WTC11 (cell line): ENCODE results near the gene UBE3C. TPM values are rescaled to one million over a fixed set of nuclear protein-coding genes. Genes with fewer than 3 reads are reported as not detected.

Source experiments
- ATAC-seq: fragments of 200-7000 bp; cut with Tn5 transposase; 2 replicates; pipeline ENCODE4 v1.10.0; 2021; ENCODE audit warnings: mild to moderate bottlenecking, moderate library complexity
- CTCF ChIA-PET: fragments of 300-600 bp; sonication (Branson Sonifier 250); formaldehyde crosslinking; loops from one replicate; lab custom pipeline; 2021; ENCODE audit warnings: antibody characterized with exemption; lab: Charles Lee
- POLR2A ChIA-PET: fragments of 350-600 bp; sonication (Branson Sonifier 250); formaldehyde crosslinking; loops from one replicate; lab custom pipeline; 2021; ENCODE audit warnings: antibody characterized with exemption; lab: Charles Lee
- DNase-seq: peaks from one replicate; pipeline ENCODE4 v3.0.0; 2021; ENCODE audit warnings: low spot score
- H3K27ac Mint-ChIP-seq: 2 replicates; pipeline ENCODE4 v1.8.0; 2021; ENCODE audit warnings: mixed read lengths
- H3K27me3 Mint-ChIP-seq: 2 replicates; pipeline ENCODE4 v1.8.0; 2021; ENCODE audit warnings: low read depth, mild to moderate bottlenecking, moderate library complexity, mixed read lengths
- H3K36me3 Mint-ChIP-seq: 2 replicates; pipeline ENCODE4 v1.8.0; 2021; ENCODE audit warnings: mixed read lengths
- H3K4me1 Mint-ChIP-seq: 2 replicates; pipeline ENCODE4 v1.8.0; 2022; ENCODE audit warnings: mixed read lengths
- H3K4me3 Mint-ChIP-seq: 2 replicates; pipeline ENCODE4 v1.8.0; 2021; ENCODE audit warnings: mild to moderate bottlenecking, moderate library complexity, mixed read lengths
- H3K9me3 Mint-ChIP-seq: 2 replicates; pipeline ENCODE4 v1.8.0; 2021; ENCODE audit warnings: mixed read lengths
- AFF4 ChIP-seq: sonication (generic); formaldehyde crosslinking; IDR thresholded peaks from 2 replicates; pipeline ENCODE4 v1.8.1; 2023; ENCODE audit warnings: mild to moderate bottlenecking, missing genetic modification reagents, borderline replicate concordance
- CREM ChIP-seq: sonication (generic); formaldehyde crosslinking; IDR thresholded peaks from 2 replicates; pipeline ENCODE4 v1.8.1; 2022; ENCODE audit warnings: mild to moderate bottlenecking, missing genetic modification reagents, moderate library complexity
- E2F5 ChIP-seq: sonication (generic); formaldehyde crosslinking; IDR thresholded peaks from 2 replicates; pipeline ENCODE4 v1.8.1; 2022; ENCODE audit warnings: mild to moderate bottlenecking, moderate library complexity, missing genetic modification reagents
- ETV6 ChIP-seq: sonication (generic); formaldehyde crosslinking; IDR thresholded peaks from 2 replicates; pipeline ENCODE4 v1.8.1; 2022; ENCODE audit warnings: mild to moderate bottlenecking, missing genetic modification reagents
- FOXJ3 ChIP-seq: sonication (generic); formaldehyde crosslinking; IDR thresholded peaks from 2 replicates; pipeline ENCODE4 v1.9.0; 2021; ENCODE audit warnings: missing genetic modification reagents, mild to moderate bottlenecking, borderline replicate concordance
- GRHL2 ChIP-seq: fragments of 250-450 bp; sonication (Bioruptor Pico); IDR thresholded peaks from 2 replicates; pipeline ENCODE4 v1.8.0; 2022; ENCODE audit warnings: mild to moderate bottlenecking, moderate library complexity; ENCODE audit not compliant: insufficient replicate concordance, severe bottlenecking
- GTF2I ChIP-seq: fragments of 250-450 bp; sonication (Bioruptor Pico); conservative IDR thresholded peaks from 2 replicates; pipeline ENCODE4 v1.4.0; 2021; ENCODE audit warnings: mild to moderate bottlenecking
- JAZF1 ChIP-seq: fragments of 250-450 bp; sonication (Bioruptor Pico); IDR thresholded peaks from 2 replicates; pipeline ENCODE4 v1.9.0; 2021; ENCODE audit warnings: moderate library complexity, mild to moderate bottlenecking, inconsistent platforms
- KAT7 ChIP-seq: sonication (generic); formaldehyde crosslinking; IDR thresholded peaks from 2 replicates; pipeline ENCODE4 v1.8.1; 2023; ENCODE audit warnings: missing genetic modification reagents, mild to moderate bottlenecking, borderline replicate concordance
- MYBL2 ChIP-seq: sonication (generic); formaldehyde crosslinking; IDR thresholded peaks from 2 replicates; pipeline ENCODE4 v1.8.1; 2023; ENCODE audit warnings: mild to moderate bottlenecking, moderate library complexity, missing genetic modification reagents
- NFE2L1 ChIP-seq: sonication (generic); formaldehyde crosslinking; IDR thresholded peaks from 2 replicates; pipeline ENCODE4 v1.8.1; 2023; ENCODE audit warnings: missing genetic modification reagents
- OVOL2 ChIP-seq: fragments of 250-450 bp; sonication (Bioruptor Pico); IDR thresholded peaks from 2 replicates; pipeline ENCODE4 v1.9.0; 2021; ENCODE audit warnings: mild to moderate bottlenecking, borderline replicate concordance
- TEAD1 ChIP-seq: sonication (generic); formaldehyde crosslinking; IDR thresholded peaks from 2 replicates; pipeline ENCODE4 v1.8.0; 2022; ENCODE audit warnings: mild to moderate bottlenecking, missing genetic modification reagents
- TEAD4 ChIP-seq: sonication (generic); formaldehyde crosslinking; IDR thresholded peaks from 2 replicates; pipeline ENCODE4 v1.8.0; 2022; ENCODE audit warnings: mild to moderate bottlenecking, missing genetic modification reagents
- ZBTB21 ChIP-seq: sonication (generic); formaldehyde crosslinking; IDR thresholded peaks from 2 replicates; pipeline ENCODE4 v1.8.1; 2023; ENCODE audit warnings: mild to moderate bottlenecking, missing genetic modification reagents, borderline replicate concordance
- ZMAT4 ChIP-seq: fragments of 250-450 bp; sonication (Bioruptor Pico); IDR thresholded peaks from 2 replicates; pipeline ENCODE4 v1.9.0; 2021; ENCODE audit warnings: mild to moderate bottlenecking
- ZNF263 ChIP-seq: sonication (generic); formaldehyde crosslinking; IDR thresholded peaks from 2 replicates; pipeline ENCODE4 v1.8.1; 2022; ENCODE audit warnings: low read depth, mild to moderate bottlenecking, moderate library complexity, missing genetic modification reagents
- ZNF317 ChIP-seq: sonication (generic); formaldehyde crosslinking; IDR thresholded peaks from 2 replicates; pipeline ENCODE4 v1.8.1; 2023; ENCODE audit warnings: low read depth, mild to moderate bottlenecking, moderate library complexity, missing genetic modification reagents, borderline replicate concordance
- ZNF416 ChIP-seq: fragments of 250-450 bp; sonication (Bioruptor Pico); IDR thresholded peaks from 2 replicates; pipeline ENCODE4 v1.9.0; 2021; ENCODE audit warnings: mild to moderate bottlenecking, inconsistent platforms
- total RNA-seq: library from RNA; stranded (reverse); gene quantifications from 3 replicates; pipeline ENCODE4 v1.2.3, GENCODE V29; 2021
- TF ChIP-seq, protein P1 (sequence below): sonication (generic); formaldehyde crosslinking; conservative IDR thresholded peaks from 2 replicates; pipeline ENCODE4 v1.8.1; 2023; ENCODE audit warnings: mild to moderate bottlenecking, low read depth, missing genetic modification reagents, moderate library complexity
- TF ChIP-seq, protein P2 (sequence below): sonication (generic); formaldehyde crosslinking; IDR thresholded peaks from 2 replicates; pipeline ENCODE4 v1.8.1; 2023; ENCODE audit warnings: mild to moderate bottlenecking, moderate library complexity, missing genetic modification reagents
- TF ChIP-seq, protein P3 (sequence below): sonication (generic); formaldehyde crosslinking; IDR thresholded peaks from 2 replicates; pipeline ENCODE4 v1.8.1; 2022; ENCODE audit warnings: low read depth, mild to moderate bottlenecking, moderate library complexity, missing genetic modification reagents, borderline replicate concordance

Gene UBE3C
- total RNA-seq, 1 experiment from 2014 or later = 59.7 TPM

DNA sequence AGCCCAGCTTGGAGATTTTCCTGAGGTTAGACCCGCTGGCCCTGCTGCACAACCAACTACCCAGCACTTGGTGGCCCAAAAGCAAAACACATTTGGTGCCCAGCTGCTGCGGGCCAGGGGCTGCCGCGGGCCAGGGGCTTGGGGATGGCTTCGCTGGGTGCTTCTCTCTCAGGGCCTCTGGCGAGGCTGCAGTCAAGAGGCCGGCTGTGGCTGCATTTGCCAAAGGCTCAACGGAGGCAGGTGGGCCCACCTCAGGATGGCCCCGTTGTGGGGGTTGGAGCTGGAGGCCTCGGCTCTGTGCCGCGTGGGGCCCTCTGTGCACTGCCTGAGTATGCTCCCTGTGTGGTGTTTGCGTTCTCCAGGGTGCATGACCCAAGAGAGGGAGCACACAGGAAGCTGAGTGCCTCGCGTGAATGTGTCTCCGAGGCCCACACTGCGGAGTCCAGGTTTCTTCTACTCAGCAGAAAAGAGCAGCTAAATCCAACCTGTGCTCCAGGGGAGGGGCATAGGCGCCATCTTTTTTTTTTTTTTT is 17.5 kb upstream of the UBE3C start (continued):
- TF ChIP-seq, protein P1, sequence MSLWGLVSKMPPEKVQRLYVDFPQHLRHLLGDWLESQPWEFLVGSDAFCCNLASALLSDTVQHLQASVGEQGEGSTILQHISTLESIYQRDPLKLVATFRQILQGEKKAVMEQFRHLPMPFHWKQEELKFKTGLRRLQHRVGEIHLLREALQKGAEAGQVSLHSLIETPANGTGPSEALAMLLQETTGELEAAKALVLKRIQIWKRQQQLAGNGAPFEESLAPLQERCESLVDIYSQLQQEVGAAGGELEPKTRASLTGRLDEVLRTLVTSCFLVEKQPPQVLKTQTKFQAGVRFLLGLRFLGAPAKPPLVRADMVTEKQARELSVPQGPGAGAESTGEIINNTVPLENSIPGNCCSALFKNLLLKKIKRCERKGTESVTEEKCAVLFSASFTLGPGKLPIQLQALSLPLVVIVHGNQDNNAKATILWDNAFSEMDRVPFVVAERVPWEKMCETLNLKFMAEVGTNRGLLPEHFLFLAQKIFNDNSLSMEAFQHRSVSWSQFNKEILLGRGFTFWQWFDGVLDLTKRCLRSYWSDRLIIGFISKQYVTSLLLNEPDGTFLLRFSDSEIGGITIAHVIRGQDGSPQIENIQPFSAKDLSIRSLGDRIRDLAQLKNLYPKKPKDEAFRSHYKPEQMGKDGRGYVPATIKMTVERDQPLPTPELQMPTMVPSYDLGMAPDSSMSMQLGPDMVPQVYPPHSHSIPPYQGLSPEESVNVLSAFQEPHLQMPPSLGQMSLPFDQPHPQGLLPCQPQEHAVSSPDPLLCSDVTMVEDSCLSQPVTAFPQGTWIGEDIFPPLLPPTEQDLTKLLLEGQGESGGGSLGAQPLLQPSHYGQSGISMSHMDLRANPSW (CRISPR knock-in tag) = no peak
- TF ChIP-seq AFF4 (CRISPR knock-in tag) = no peak
- TF ChIP-seq GTF2I (CRISPR knock-in tag) = no peak
- no peak for TF ChIP-seq FOXJ3 (CRISPR knock-in tag)
- no peak for TF ChIP-seq TEAD4 (CRISPR knock-in tag)
- TF ChIP-seq MYBL2 (CRISPR knock-in tag) = no peak

- POLR2A ChIA-PET = no interaction called here
- TF ChIP-seq ZNF416 (CRISPR knock-in tag) (no peak), ZNF317 (CRISPR knock-in tag) (no peak), ZMAT4 (CRISPR knock-in tag) (no peak), E2F5 (CRISPR knock-in tag) (no peak), GRHL2 (CRISPR knock-in tag) (no peak), ZNF263 (CRISPR knock-in tag) (no peak), ETV6 (no peak)
- TF ChIP-seq, all 79 proteins: peak for 0
- no peaks in the 10 kb centered on the region for H3K4me1 Mint-ChIP-seq
- H3K27me3 Mint-ChIP-seq = no peaks in the 10 kb centered on the region
- DNase-seq (no peak), ATAC-seq (no peak)
- H3K36me3 Mint-ChIP-seq = no peaks in the 10 kb centered on the region
- peaks cover 6% of the 10 kb centered on the region for H3K9me3 Mint-ChIP-seq
- H3K27ac Mint-ChIP-seq = no peak overlapping the region
- CTCF ChIA-PET = interaction anchor here (0.8 kb wide), 1 partner anchor 13 kb away, joined by 3 read pairs; no protein-coding TSS in a partner anchor
- no peak overlapping the region for H3K4me3 Mint-ChIP-seq
Observed at GRCh38 chr7:157122800-157123495, 15.8 kb upstream of the UBE3C start.

- Mint-ChIP-seq H3K27me3 (no peaks in the 10 kb centered on the region), H3K9me3 (no peaks in the 10 kb centered on the region), H3K4me1 (no peaks in the 10 kb centered on the region), H3K36me3 (no peaks in the 10 kb centered on the region), H3K4me3 (no peak overlapping the region), H3K27ac (0 out of 2 replicates have a peak overlapping the region, but pooled peaks have one; percentile 33)
- DNase-seq = no peak
- ChIA-PET CTCF (interaction anchor here (1.3 kb wide), 1 partner anchor 138 kb away, joined by 3 read pairs; no protein-coding TSS in a partner anchor), POLR2A (no interaction called here)
- no peak for ATAC-seq
- TF ChIP-seq, protein P2, sequence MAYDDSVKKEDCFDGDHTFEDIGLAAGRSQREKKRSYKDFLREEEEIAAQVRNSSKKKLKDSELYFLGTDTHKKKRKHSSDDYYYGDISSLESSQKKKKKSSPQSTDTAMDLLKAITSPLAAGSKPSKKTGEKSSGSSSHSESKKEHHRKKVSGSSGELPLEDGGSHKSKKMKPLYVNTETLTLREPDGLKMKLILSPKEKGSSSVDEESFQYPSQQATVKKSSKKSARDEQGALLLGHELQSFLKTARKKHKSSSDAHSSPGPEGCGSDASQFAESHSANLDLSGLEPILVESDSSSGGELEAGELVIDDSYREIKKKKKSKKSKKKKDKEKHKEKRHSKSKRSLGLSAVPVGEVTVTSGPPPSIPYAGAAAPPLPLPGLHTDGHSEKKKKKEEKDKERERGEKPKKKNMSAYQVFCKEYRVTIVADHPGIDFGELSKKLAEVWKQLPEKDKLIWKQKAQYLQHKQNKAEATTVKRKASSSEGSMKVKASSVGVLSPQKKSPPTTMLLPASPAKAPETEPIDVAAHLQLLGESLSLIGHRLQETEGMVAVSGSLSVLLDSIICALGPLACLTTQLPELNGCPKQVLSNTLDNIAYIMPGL (CRISPR knock-in tag) = no peak
- TF ChIP-seq JAZF1 (CRISPR knock-in tag) (no peak), OVOL2 (CRISPR knock-in tag) (no peak), TEAD1 (CRISPR knock-in tag) (no peak), KAT7 (no peak), CREM (CRISPR knock-in tag) (no peak), ZBTB21 (CRISPR knock-in tag) (no peak), NFE2L1 (CRISPR knock-in tag) (no peak), ZNF317 (CRISPR knock-in tag) (no peak)
- TF ChIP-seq, protein P3, sequence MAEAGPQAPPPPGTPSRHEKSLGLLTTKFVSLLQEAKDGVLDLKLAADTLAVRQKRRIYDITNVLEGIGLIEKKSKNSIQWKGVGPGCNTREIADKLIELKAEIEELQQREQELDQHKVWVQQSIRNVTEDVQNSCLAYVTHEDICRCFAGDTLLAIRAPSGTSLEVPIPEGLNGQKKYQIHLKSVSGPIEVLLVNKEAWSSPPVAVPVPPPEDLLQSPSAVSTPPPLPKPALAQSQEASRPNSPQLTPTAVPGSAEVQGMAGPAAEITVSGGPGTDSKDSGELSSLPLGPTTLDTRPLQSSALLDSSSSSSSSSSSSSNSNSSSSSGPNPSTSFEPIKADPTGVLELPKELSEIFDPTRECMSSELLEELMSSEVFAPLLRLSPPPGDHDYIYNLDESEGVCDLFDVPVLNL (CRISPR knock-in tag) = no peak
Observed at GRCh38 chr7:157124690-157125089, 14.0 kb upstream of the UBE3C start.
